GM18909 (cell line): Measurements from ENCODE around the gene CDKAL1.
"Not testable (repeated sequence)": the region's sequence is repeated elsewhere in the genome, so short reads cannot be mapped to it uniquely, and the experiment has no call there.

ENCODE experiments used
- ATAC-seq: cut with Tn5 transposase; IDR thresholded peaks from one replicate; pipeline ENCODE4 v1.9.1; 2021; ENCODE audit warnings: mild to moderate bottlenecking; ENCODE audit not compliant: unreplicated experiment, poor library complexity

The CDKAL1 gene

GRCh38 chr6:21244897-21245470 lies 710.7 kb downstream of the CDKAL1 start:
- no peak for ATAC-seq

GRCh38 chr6:21245488-21245887 lies 711.2 kb downstream of the CDKAL1 start:
- no peak for ATAC-seq

DNA sequence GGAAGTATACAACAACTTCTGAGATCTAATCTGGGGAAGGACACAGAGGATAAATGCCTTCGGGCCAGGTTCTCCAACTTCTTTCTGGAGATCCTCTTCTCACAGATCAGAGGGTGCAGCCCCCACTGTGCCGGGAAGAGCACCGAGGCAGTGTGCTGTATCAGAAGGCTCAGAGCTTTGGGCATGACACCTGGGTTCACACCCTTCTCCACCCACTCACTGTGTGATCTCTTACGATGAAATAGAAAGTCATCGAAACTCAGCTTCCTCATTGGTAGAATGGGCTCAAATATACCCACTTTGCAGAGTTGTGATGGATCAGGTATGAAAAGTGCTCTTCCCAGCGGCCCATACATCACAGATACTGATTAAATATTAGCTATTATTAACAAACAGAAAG lies 711.8 kb downstream of the CDKAL1 start:
- no peak for ATAC-seq

DNA sequence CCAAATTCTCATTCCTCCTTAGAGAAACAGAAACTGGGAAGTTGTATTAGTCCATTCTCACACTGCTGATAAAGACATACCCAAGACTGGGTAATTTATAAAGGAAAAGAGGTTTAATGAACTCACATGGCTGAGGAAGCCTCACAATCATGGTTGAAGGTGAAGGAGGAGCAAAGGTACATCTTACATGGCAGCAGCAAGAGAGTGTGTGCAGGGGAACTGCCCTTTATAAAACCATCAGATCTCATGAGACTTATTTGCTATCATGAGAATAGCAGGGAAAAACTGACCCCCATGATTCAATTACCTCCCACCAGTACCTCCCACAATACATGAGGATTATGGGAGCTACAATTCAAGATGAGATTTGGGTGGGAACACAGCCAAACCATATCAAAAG lies 720.2 kb downstream of the CDKAL1 start:
- not testable (repeated sequence) for ATAC-seq

GRCh38 chr6:21256197-21256596 lies 721.9 kb downstream of the CDKAL1 start:
- ATAC-seq = no peak

GRCh38 chr6:21257125-21257524 lies 722.9 kb downstream of the CDKAL1 start:
- ATAC-seq = no peak

DNA sequence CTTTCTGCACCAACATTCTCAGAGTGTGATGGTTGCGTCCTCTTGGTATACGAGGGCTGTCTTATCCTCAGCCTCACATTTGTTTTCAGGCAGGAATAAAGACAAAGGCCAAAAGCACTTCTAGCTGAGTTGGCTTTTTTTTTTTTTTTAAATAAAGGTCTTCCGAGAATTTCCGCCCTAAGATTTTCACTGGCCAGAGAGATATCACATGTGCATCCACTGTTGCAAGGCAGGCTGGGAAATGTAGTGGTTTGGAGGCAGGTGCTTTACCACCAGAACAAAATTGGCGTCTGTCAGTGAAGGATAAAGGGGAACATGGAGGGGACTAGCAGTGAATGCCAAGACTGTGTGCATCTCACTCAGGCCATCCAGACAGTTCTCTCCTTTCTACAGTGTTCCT lies 724.4 kb downstream of the CDKAL1 start:
- no peak for ATAC-seq

GRCh38 chr6:21259660-21260059 lies 725.4 kb downstream of the CDKAL1 start:
- no peak for ATAC-seq

- ATAC-seq = no peak
Observed at GRCh38 chr6:21262504-21262903, 728.2 kb downstream of the CDKAL1 start.

GRCh38 chr6:21263531-21264287 lies 729.5 kb downstream of the CDKAL1 start:
- no peak for ATAC-seq

DNA sequence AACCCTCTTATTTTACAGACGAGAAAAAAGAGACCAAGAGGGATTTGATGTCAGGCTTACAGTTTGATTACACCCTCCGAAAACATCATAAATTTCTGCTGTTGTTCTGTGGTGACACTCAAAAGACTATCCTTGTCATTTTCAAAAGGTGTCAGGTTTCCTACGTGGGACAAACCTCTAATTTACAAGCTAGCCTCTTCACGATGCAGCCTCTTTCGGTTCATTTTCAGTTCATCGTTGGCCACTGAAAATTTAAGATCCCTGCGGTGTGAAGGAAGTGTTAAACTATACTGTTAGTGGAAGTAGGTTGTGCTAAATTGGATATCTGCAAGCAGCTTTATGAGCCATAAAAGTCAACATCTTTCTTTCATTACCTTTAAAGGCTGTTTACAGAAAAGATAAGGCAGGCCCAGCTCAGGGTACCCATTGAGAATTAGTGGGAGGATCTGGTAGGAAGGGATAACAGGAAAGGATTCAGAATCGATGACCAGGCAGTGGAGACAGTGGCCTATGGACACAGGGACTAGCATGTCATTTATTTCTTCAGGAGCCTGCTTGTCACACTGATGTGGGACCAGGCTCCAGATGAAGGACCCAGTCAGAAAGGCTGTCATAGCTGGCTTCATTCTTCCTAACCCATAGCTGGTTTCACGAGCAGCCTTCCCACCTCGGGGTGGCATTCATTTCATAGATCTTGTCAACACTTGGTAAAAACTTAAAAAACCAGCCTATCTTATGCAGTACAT lies 730.2 kb downstream of the CDKAL1 start:
- ATAC-seq = no peak

DNA sequence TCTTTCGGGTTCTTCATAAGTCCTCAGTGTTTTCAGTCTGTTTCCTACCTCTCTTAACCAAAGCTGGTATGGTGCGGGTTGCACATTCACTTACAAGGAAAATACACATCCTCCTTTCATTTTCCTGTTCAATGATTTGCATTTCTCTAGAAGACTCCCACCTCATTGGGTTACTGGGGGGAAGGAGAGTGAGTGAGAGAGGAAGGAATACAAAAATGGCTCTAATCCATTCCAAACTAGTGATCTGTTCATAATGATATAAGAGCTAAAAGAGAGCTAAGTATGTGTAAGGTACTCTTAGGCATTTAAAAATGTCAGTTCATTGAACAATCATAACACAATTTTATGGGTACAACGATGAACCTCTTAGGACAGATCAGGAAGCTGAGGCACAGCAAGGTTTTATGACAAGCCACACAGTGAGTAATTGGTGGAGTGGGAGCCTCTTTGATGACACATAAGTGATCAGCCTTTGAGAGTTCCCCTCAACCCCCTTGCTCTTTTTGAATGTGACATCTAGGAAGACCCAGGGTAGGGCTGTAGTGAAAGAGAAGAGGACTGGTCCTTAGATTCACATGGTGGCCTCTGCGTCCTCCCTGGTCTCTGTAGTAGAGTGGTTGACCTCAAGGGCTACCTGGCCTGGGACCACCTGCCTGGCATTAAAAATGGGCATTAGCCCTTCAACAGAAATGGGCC lies 730.9 kb downstream of the CDKAL1 start:
- ATAC-seq = no peak

- no peak for ATAC-seq
Observed at GRCh38 chr6:21265730-21266044, 731.4 kb downstream of the CDKAL1 start.

DNA sequence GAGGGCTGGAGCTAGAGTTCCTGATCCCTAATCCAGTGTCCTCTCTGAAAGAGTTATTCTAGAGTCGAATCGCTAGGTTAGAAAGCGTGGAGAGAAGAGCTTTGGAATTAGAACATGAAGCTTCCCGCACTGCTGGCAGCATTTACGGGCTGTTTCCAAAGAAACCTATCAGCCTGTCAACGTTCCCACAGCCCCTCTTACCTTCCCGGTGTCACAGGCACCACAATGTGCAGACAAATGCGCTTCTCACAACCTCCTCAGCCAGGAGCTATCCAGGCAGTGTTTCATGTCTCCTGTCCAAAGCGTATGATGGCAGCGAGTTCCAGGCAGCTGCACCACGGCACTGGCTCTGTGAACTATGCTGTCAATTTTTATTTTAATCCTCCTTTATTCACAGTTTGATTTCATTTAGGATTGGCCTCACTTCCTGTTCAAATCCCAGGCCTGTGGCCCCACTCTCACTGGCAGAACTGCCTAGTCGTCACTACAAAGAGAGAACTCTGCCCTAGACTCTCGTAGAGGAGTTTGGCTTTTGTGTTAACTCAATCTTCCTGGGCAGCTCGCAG lies 736.5 kb downstream of the CDKAL1 start:
- no peak for ATAC-seq

DNA sequence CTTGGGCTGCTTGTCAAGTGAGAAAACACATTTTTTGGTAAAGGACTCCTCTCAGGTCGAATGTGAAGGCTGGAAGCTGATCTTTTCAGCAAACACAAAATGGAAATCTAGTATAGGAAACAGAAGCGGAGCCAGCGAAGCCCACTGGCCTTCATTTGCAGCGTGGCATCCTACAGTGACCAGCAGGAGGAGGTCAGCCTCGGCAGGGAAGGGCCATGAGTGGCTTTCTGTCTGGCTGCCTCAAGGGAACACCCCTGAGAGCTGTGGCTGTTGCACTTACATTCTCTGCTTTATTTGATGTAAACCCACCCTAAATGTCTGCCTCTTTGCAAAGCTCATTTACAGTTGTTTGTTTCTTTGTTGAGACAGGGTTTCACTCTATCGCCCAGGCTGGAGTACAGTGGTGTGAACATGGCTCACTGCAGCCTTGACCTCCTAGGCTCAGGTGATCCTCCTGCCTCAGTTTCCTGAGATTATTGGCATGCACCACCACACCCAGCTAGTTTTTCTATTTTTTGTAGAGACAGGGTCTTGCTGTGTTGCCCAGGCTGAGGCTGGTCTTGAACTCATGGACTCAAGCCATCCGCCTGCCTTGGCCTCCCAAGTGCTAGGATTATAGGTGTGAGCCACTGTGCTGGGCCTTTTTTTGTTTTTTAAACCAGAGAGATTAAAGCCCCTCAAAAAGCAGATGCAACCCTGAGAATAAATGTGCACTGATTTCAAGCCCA lies 737.3 kb downstream of the CDKAL1 start:
- ATAC-seq = no peak

DNA sequence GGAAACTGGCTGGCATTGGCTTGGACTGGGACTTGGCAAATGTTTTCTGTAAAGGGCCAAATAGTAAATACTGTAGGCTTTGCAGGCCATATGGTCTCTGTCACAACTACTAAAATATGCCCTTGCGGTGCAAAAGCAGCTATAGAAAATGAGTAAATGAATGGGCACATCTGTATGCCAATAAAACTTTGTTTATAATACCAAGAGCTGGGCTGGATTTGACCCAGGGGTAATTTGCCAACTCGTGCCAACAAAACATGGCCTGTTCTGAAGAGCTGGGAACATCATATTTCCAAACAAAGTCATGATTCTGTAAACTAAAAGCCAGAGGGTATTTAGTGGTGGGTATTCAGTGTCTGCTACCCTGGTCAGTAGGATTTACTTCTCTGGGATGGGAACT lies 739.2 kb downstream of the CDKAL1 start:
- ATAC-seq = no peak

DNA sequence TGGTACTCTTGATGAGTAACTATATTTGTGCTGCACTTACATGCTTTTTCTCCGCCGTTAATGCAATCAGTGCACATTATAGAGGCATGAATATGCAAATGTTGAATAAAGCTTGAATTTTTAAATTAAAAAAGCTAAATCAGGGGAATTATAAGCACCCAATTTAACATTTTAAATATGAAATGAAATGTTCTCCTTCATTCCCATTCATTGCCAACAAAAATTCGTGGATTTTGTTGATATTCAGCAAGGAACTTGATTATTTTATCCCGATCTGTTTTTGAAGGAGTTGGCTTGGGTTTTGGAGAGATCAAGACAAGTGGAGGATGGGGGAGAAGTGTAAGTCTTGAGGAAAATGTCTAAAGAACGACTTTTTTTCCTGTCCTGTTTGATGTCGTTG lies 740.6 kb downstream of the CDKAL1 start:
- ATAC-seq = no peak

- no peak for ATAC-seq
Observed at GRCh38 chr6:21277601-21278374, 743.5 kb downstream of the CDKAL1 start.

DNA sequence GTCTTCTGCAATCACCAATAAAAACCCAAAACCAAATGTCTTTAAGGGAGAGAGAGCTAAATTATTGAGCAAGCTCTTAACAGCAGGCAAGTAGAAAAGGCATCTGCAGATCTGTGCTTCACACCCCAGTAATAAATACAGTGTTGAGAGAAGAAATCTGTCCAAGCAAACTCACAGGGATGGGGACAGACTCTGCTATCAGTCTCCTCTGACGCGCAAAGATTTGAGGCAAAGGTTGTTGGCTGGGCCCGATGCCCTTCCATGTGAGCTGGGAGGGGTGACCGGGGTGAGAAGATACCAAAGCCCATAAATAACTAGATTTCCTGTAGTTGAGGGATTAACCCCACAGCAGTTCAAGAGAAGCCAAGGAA lies 744.1 kb downstream of the CDKAL1 start:
- no peak for ATAC-seq
